ENCODE data around the gene VPS9D1. TPM values are rescaled to one million over a fixed set of nuclear protein-coding genes. Genes with fewer than 3 reads are reported as not detected.

Gene VPS9D1
- total and polyA plus RNA-seq, 4 donors, result 3.6 to 7.2 (median 4.1) TPM

- Histone ChIP-seq H3K9me3 (ENCODE audit: control insufficient read depth in 4 of 4, low read length in 3 of 4) (no peaks in the 10 kb centered on the region), H3K27me3 (ENCODE audit: control insufficient read depth in 4 of 4, insufficient read depth in 4 of 4, low read length in 3 of 4) (no peaks in the 10 kb centered on the region), H3K27ac (ENCODE audit: low read depth in 1 of 2, low read length in 2 of 2) (peak within 1 kb of the TSS; percentile 21 to 72), H3K9ac (ENCODE audit: low read depth in 1 of 2, low read length in 2 of 2) (peak within 1 kb of the TSS; percentile 15 to 66), H3K36me3 (ENCODE audit: control insufficient read depth in 4 of 4, insufficient read depth in 3 of 4, low read depth in 1 of 4, low read length in 3 of 4) (peaks cover 1 to 11% (median 5%) of the 10 kb centered on the region in 4 donors), H3K4me1 (ENCODE audit: control insufficient read depth in 4 of 4, insufficient read depth in 4 of 4, low read length in 3 of 4) (peaks cover 4 to 29% (median 22%) of the 10 kb centered on the region in 4 donors), H3K4me3 (ENCODE audit: low read depth in 1 of 3, low read length in 3 of 3) (peak within 1 kb of the TSS; percentile 87 to 95 (median 89))
- WGBS, result under 1% methylated on average over 99 of the region's 99 CpGs
- peak; percentile 92 for DNase-seq (ENCODE audit: low spot score)
- no peak for TF ChIP-seq TAF1 (conservative IDR thresholded peaks at IDR 0.05)
- peak; percentile 68 for TF ChIP-seq NR2F2 (IDR thresholded peaks at IDR 0.05)
- no peak for TF ChIP-seq YY1 (IDR thresholded peaks at IDR 0.05)
- no peak for TF ChIP-seq SP1 (IDR thresholded peaks at IDR 0.05)
- TF ChIP-seq JUND (IDR thresholded peaks at IDR 0.05), result no peak
- TF ChIP-seq ATF3 (IDR thresholded peaks at IDR 0.05), result no peak
- TF ChIP-seq EGR1 (IDR thresholded peaks at IDR 0.05; ENCODE audit: low read depth in 2 of 2), result no peak
- no peak for TF ChIP-seq HNF4G (IDR thresholded peaks at IDR 0.05)
- TF ChIP-seq RAD21 (IDR thresholded peaks at IDR 0.05), result no peak
- no peak for TF ChIP-seq CTCF (IDR thresholded peaks at IDR 0.05; ENCODE audit: low read depth, low read length, missing input control)
- no peak for TF ChIP-seq RXRA (IDR thresholded peaks at IDR 0.05)
- TF ChIP-seq REST (IDR thresholded peaks at IDR 0.05), result no peak
- TF ChIP-seq ZBTB33 (IDR thresholded peaks at IDR 0.05), result peak; percentile 98
- TF ChIP-seq FOXA1 (IDR thresholded peaks at IDR 0.05), result no peak
- TF ChIP-seq MAX (IDR thresholded peaks at IDR 0.05), result no peak
- peak; percentile 73 to 92 for TF ChIP-seq GABPA (IDR thresholded peaks at IDR 0.05 in 1 of 2, conservative IDR thresholded peaks at IDR 0.05 in 1 of 2)
- TF ChIP-seq HNF4A (conservative IDR thresholded peaks at IDR 0.05), result no peak
- no peak for TF ChIP-seq FOXA2 (IDR thresholded peaks at IDR 0.05)
Observed at GRCh38 chr16:89657442-89658220, 63.1 kb downstream of the VPS9D1 start, which contains the start of the genes CHMP1A and SPATA33. Gene CHMP1A (minus strand): TSS chr16:89657708. CDS start chr16:89657588, 120 bp downstream. Gene SPATA33 (plus strand): TSS chr16:89657836. CDS start chr16:89657912, 76 bp downstream.

Other genes with a start within 250 kb of the VPS9D1 start
- gene ANKRD11, start 230.3 kb downstream of the VPS9D1 start, total RNA-seq, result 10 to 100 TPM; 33.0 to 55.1 TPM
- gene ANKRD11, start 230.3 kb downstream of the VPS9D1 start, polyA plus RNA-seq, result 10 to 100 TPM; 16.3 to 22.9 TPM
- gene SPG7, start 212.5 kb downstream of the VPS9D1 start, total RNA-seq, result 100 to 1,000 TPM in 1 of 2 donors, 10 to 100 TPM in 1; 43.7 to 102 TPM
- gene SPG7, start 212.5 kb downstream of the VPS9D1 start, polyA plus RNA-seq, result 10 to 100 TPM; 34.5 to 55.3 TPM
- 1,000 to 10,000 TPM; 1,021 to 2,122 TPM for gene RPL13, start 160.2 kb downstream of the VPS9D1 start, total RNA-seq
- gene RPL13, start 160.2 kb downstream of the VPS9D1 start, polyA plus RNA-seq, result 1,000 to 10,000 TPM in 1 of 2 donors, 100 to 1,000 TPM in 1; 699 to 2,663 TPM
- gene CPNE7, start 145.1 kb downstream of the VPS9D1 start, total RNA-seq, result under 1 TPM in 1 of 2 donors, not detected in 1; 0.47 TPM
- gene CPNE7, start 145.1 kb downstream of the VPS9D1 start, polyA plus RNA-seq, result under 1 TPM; 0.30 to 0.56 TPM
- under 1 TPM; 0.25 to 0.65 TPM for gene DPEP1, start 107.3 kb downstream of the VPS9D1 start, total RNA-seq
- gene DPEP1, start 107.3 kb downstream of the VPS9D1 start, polyA plus RNA-seq, result under 1 TPM; 0.14 to 0.83 TPM
- 10 to 100 TPM; 31.7 to 36.7 TPM for gene CHMP1A, start 63.2 kb downstream of the VPS9D1 start, total RNA-seq
- gene CHMP1A, start 63.2 kb downstream of the VPS9D1 start, polyA plus RNA-seq, result 10 to 100 TPM; 25.7 to 32.9 TPM
- 1 to 10 TPM; 3.3 to 3.6 TPM for gene SPATA33, start 63.1 kb downstream of the VPS9D1 start, total RNA-seq
- gene SPATA33, start 63.1 kb downstream of the VPS9D1 start, polyA plus RNA-seq, result 1 to 10 TPM; 1.6 to 3.5 TPM
- gene CDK10, start 34.2 kb downstream of the VPS9D1 start, total RNA-seq, result 10 to 100 TPM; 25.1 to 68.4 TPM
- 10 to 100 TPM; 43.6 to 81.2 TPM for gene CDK10, start 34.2 kb downstream of the VPS9D1 start, polyA plus RNA-seq
- 10 to 100 TPM in 1 of 2 donors, 1 to 10 TPM in 1; 5.9 to 11.3 TPM for gene SPATA2L, start 19.2 kb downstream of the VPS9D1 start, total RNA-seq
- 1 to 10 TPM; 4.6 to 7.8 TPM for gene SPATA2L, start 19.2 kb downstream of the VPS9D1 start, polyA plus RNA-seq
- 10 to 100 TPM; 10.2 to 22.8 TPM for gene ZNF276, start 639 bp upstream of the VPS9D1 start, total RNA-seq
- 1 to 10 TPM; 4.9 to 7.3 TPM for gene ZNF276, start 639 bp upstream of the VPS9D1 start, polyA plus RNA-seq
- gene FANCA, start 95.7 kb upstream of the VPS9D1 start, total RNA-seq, result 10 to 100 TPM in 1 of 2 donors, 1 to 10 TPM in 1; 5.9 to 21.0 TPM
- 1 to 10 TPM; 5.3 to 5.8 TPM for gene FANCA, start 95.7 kb upstream of the VPS9D1 start, polyA plus RNA-seq
- gene SPIRE2, start 107.6 kb upstream of the VPS9D1 start, total RNA-seq, result 1 to 10 TPM; 3.2 to 7.2 TPM
- 1 to 10 TPM; 1.7 to 2.6 TPM for gene SPIRE2, start 107.6 kb upstream of the VPS9D1 start, polyA plus RNA-seq
- 10 to 100 TPM; 59.6 to 98.8 TPM for gene TCF25, start 152.7 kb upstream of the VPS9D1 start, total RNA-seq
- gene TCF25, start 152.7 kb upstream of the VPS9D1 start, polyA plus RNA-seq, result 10 to 100 TPM; 60.8 to 92.7 TPM
- gene MC1R, start 198.0 kb upstream of the VPS9D1 start, total RNA-seq, result 1 to 10 TPM in 1 of 2 donors, under 1 TPM in 1; 0.19 to 3.3 TPM
- under 1 TPM; 0.24 to 0.37 TPM for gene MC1R, start 198.0 kb upstream of the VPS9D1 start, polyA plus RNA-seq
- gene TUBB3, start 202.4 kb upstream of the VPS9D1 start, total RNA-seq, result under 1 TPM; 0.25 to 0.89 TPM
- under 1 TPM in 1 of 2 donors, not detected in 1; 0.17 TPM for gene TUBB3, start 202.4 kb upstream of the VPS9D1 start, polyA plus RNA-seq
- 10 to 100 TPM; 20.0 to 47.4 TPM for gene DEF8, start 227.9 kb upstream of the VPS9D1 start, total RNA-seq
- 10 to 100 TPM; 23.9 to 32.9 TPM for gene DEF8, start 227.9 kb upstream of the VPS9D1 start, polyA plus RNA-seq

Measured in liver (tissue), 9 donors.